Suppressor macrophage treated with lipopolysaccharide for 4 hours (primary cell): ENCODE data around the gene RGS9.
"Not testable (repeated sequence)": the region's sequence is repeated elsewhere in the genome, so short reads cannot be mapped to it uniquely, and the experiment has no call there.

Experiments
- DNase-seq: peaks from one replicate; pipeline ENCODE4 v3.0.0-alpha.2; 2020

Gene RGS9

DNA sequence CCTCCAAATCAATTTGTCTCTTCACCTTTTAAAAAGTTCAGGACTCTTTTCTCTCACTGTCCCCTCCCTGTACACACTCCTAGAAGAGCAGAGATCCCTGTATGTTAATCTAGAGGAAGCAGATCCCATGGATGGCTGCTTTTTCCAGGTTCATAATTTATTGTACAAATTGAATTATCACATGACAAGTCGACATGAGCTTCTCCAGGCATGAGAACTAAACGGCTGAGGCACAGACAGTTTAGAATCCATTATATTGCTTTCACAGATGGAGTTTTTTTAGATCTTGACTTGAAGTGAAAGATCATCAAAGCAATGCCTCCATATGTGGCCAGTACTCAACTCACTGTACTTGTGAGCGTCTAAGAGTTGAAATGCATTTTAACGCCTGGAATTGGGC is 47.9 kb downstream of the RGS9 start:
- DNase-seq = no peak

- no peak for DNase-seq
Measured at GRCh38 chr17:65185668-65186382, 48.7 kb downstream of the RGS9 start.

DNA sequence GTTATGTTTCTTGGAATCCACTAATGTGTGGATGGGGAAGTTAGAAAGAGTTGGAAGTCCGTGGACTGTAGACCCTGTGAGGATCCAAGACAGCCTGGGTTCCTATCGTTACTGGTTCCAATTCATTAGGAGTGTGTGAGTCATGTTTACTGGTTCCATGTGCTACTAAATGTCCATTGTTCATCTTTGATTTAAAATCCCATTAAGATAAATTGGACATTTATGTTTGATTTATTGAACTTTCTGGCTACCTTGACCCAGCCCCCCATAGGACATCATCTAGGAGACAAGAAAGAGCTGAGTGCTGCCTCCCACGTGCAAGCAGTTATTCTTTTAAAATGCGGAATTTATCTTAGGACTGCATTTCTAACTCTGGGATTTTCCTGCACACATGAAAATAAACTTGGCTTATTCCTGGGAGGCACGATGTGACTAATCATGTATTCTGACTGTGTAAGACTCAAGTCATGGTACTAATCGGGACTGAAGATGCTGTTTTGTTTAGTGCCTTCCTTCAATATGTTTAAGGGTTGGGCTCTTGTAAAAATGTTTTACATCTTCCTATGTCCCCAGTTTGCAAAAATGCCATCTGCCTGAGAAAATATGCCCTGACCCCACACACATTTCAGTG is 53.4 kb downstream of the RGS9 start:
- no peak for DNase-seq

DNA sequence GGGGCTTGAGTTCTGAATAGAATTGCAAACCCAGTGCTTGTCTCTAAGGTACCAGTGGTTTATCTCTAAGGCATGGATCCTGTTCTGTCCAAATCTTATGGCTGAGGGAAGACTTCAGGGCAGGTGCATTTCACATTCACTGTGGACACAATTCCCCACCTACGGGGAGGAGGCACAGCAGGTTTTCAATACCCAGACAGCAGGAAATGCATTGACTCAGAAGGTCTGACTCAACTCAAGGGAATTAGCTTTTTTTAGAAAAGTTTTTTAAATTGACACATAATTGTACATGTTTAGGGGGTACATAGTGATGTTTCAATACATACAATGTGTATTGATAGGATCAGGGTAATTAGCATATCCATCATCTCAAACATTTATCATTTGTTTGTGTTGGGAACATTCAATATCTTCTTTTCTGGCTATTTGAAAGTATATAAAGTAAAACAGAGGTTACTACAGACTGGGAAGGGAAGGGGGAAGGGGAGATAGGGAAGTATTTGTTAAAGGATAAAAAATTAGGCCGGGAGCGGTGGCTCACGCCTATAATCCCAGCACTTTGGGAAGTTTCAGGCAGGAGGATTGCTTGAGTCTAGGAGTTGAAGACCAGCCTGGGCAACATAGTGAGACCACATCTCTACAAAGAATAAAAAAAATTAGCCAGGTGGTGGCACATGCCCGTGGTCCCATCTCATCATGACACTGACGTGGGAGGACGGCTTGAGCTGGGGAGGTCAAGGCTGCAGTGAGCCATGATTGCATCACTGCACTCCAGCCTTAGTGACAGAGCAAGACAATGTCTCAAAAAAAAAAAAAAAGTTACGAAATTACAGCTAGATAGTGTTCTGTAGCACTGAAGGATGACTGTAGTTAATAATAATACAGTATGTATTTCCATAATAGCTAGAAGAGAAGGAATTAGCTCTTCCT is 54.9 kb downstream of the RGS9 start:
- DNase-seq = peak; percentile 68

- DNase-seq = peak; percentile 90
Measured at GRCh38 chr17:65193305-65193704, 56.1 kb downstream of the RGS9 start.

- DNase-seq = peak; percentile 46
Measured at GRCh38 chr17:65193716-65194293, 56.6 kb downstream of the RGS9 start.

- DNase-seq = no peak
Measured at GRCh38 chr17:65194670-65195334, 57.6 kb downstream of the RGS9 start.

GRCh38 chr17:65195716-65196115 is 58.5 kb downstream of the RGS9 start:
- DNase-seq = no peak

- DNase-seq = no peak
Measured at GRCh38 chr17:65196617-65197016, 59.4 kb downstream of the RGS9 start.

DNA sequence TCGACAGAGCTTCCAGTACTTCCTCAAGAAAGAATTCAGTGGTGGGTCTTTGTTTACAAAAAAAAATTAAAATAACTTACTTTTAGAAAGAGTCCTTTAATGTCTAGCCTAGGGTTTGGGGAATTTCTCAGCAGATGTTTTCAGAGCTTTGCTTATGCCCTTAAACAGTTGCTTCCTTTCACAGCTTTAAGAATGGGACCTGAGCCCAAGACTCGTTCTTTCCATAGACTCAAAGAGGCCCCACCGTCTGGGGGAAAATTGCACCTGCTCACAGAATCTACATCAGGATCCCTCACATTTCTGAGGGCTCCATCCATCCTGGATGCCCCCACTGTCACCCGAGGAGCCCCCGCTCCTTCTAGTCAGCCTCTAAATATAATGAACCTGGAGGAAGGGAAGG is 60.0 kb downstream of the RGS9 start:
- no peak for DNase-seq

DNA sequence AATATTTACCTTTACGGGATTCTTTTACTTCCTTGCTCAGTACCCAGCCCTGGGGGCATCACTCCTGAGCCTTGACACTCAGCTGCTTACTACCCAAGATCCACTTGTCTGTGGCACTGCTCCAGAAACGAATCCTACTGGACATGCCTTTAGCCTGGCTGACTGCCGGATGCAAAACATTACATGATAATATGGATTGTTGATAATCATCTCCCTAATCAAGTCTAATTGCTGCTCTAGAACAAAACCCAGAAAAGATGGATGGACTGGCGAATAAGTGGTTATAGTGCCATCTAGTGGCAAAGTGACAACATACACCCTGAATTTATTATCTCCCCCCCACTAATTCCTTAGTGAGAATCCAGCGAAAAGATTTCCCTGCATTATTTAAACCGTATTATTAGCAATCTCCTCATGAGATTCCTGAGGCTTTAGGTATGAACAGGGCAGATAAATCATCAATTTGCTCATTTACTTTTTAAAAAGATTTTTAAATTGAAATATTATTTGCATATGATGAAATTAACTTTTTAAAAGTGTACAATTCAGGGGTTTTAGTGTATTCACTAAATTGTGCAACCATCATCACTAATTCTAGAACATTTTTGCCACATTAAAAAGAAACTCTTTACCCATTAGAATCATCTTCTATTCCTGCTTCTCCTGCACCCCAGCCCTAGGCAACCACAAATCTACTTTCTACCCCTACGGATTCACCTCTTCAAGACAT is 61.6 kb downstream of the RGS9 start:
- DNase-seq = peak; percentile 80

- DNase-seq = no peak
Measured at GRCh38 chr17:65201331-65201730, 64.2 kb downstream of the RGS9 start.

DNA sequence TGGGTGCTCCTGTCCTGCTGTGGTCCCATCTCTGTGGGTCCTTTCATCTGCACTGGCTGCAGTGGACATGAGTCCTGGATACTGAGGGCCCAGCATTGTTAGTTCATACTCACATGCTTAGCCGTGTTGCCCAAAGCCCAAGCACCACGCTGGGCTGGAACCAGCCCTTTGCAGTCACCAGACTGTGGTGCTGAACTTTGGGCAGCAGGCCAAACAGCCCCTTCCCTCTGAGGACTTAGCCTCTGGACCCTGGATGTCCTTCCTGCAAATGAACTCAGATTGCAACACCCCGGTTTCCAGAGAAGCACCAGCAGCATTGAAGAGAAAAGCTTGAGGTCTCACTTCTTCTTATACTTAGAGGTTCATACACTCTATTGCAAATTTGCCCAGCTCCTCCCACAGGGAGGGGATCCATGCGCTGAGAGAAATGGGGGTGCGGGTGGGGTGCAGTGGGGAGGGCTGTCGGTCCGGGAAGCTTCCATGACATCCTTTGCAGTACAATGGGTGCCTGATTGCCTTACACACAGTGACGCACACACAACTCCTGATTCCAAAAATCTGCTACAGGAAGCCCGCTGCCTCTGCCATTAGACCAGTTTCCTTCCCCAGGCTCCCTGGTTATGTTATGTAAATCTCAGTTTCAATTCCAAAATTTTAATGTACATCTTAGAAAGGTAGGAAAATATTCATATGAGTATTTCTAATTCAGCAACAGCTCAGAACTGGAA is 65.8 kb downstream of the RGS9 start:
- DNase-seq = peak; percentile 47

- DNase-seq = no peak
Measured at GRCh38 chr17:65204001-65204400, 66.8 kb downstream of the RGS9 start.

DNA sequence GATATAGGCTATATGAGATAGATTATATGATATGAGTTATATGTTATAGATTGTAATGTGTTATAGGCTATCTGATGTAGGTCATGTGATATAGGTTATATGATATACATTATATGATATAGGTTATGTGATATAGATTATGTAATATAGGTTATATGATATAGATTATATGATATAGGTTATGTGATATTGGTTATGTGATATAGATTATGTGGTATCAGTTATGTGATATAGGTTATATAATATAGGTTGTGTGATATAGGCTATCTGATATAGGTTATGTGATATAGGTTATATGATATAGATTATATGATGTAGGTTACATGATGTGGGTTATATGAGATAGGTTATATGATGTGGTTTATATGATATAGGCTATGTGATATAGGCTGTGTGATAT is 68.5 kb downstream of the RGS9 start:
- DNase-seq = no peak

GRCh38 chr17:65207448-65207847 is 70.3 kb downstream of the RGS9 start:
- DNase-seq = not testable (repeated sequence)

- no peak for DNase-seq
Measured at GRCh38 chr17:65208717-65209116, 71.5 kb downstream of the RGS9 start.

GRCh38 chr17:65218261-65218660 is 81.1 kb downstream of the RGS9 start:
- DNase-seq = no peak

DNA sequence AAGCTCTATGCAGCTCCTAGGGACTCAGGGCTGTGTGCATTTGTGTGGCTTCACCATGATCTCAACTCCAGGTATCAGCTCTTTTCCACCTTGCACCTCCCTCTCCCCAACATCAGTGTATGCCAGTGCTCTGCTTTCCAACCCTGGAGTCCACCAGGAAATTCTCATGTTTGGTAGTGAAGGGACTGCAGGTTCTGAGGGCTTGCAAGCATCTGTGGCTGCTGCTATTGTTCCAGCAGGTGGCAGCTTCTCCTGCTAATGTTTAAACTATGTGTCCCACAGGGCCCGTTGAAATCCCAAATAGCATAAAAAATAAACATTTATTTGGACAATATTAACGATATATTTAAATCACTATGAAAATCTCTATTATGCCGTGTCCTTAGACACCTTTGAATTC is 82.0 kb downstream of the RGS9 start:
- DNase-seq = no peak

DNA sequence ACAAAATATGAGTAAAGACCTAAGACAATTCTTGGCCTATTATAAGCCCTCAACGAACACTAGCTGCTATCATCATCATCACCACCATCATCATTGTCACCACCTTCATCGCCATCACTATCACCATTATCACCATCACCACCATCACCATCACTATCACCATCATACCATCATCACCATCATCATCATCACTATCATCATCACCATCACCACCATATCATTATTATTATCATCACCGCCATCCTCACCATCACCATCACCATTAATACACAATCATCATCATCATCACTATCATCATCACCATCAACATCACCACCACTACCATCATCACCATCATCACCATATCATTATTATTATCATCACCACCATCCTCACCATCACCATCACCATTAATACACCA is 82.5 kb downstream of the RGS9 start:
- no peak for DNase-seq

DNA sequence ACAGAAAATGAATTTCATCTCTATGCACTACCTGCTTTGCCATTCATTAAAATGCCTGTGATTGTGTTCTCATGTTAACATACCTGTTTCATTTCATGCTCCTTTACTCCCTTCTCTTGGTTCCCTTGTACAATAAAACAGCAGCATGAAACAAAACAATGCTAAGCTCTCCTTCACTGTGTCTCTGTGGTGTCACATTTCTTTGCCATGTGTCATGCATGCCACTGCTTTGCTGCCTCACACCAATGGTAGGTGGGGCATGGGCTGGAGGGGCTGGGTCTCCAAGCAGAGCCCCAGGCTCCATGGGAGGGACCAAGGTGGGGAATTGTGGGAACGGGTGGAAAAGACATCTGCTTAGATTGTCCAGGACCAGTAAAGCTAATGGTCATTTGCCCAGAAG is 83.6 kb downstream of the RGS9 start:
- no peak for DNase-seq
